Activated naive CD8-positive, alpha-beta T cell treated with anti-CD3 and anti-CD28 coated beads, Interleukin-2, amount 50 U/mL, for 24 hours (primary cell): ENCODE measurements around the gene MSI2.

Experiments used
- ATAC-seq: fragments of 150-1000 bp; cut with Tn5 transposase; one replicate; pipeline ENCODE4 v1.10.0; 2021
- DNase-seq: peaks from one replicate; pipeline ENCODE4 v3.0.0; 2021
- H3K27ac Mint-ChIP-seq: one replicate; pipeline ENCODE4 v1.8.0; 2021; ENCODE audit warnings: mild to moderate bottlenecking, mixed read lengths
- H3K27me3 Mint-ChIP-seq: one replicate; pipeline ENCODE4 v1.8.0; 2021; ENCODE audit warnings: mixed read lengths
- H3K36me3 Mint-ChIP-seq: one replicate; pipeline ENCODE4 v1.8.0; 2021; ENCODE audit warnings: low read depth, mixed read lengths
- H3K4me1 Mint-ChIP-seq: one replicate; pipeline ENCODE4 v1.8.0; 2021; ENCODE audit warnings: mixed read lengths
- H3K4me3 Mint-ChIP-seq: one replicate; pipeline ENCODE4 v1.8.0; 2021; ENCODE audit warnings: mild to moderate bottlenecking, moderate library complexity, mixed read lengths
- H3K9me3 Mint-ChIP-seq: one replicate; pipeline ENCODE4 v1.8.0; 2021; ENCODE audit warnings: mixed read lengths

Gene MSI2

DNA sequence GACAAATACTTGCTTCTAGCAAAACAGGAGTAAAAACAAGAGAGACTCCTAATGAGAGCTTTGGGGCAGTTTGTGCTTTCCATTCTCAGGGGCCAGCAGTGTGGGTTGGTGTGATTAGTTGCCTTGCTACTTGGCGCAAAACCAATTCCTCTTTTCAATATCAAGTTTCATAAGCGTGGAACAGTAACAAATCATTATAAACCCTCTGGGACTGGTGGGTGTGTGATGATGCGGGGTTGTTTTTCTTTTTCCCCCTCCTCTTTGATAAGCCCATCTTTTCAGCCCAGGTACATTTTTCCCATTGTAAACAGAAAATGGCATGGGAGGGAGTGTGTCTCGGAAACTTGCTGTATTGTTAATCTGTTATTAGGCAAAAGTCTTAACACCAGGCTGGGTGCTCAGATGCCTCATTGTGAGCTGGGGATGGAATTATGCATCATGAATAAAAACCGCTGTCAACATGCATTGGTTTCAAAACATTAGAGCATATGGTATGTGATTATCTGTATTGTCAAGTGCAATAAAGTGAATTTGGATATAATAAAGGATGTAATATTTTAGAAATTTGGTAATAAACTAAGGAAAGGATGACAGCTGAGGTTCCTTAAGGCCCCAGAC is 322.4 kb downstream of the MSI2 start:
- ATAC-seq (no peak), DNase-seq (no peak)
- Mint-ChIP-seq H3K36me3 (no peaks in the 10 kb centered on the region), H3K4me1 (peaks cover 15% of the 10 kb centered on the region), H3K27me3 (no peaks in the 10 kb centered on the region), H3K27ac (no peak overlapping the region), H3K4me3 (no peak overlapping the region), H3K9me3 (no peaks in the 10 kb centered on the region)

DNA sequence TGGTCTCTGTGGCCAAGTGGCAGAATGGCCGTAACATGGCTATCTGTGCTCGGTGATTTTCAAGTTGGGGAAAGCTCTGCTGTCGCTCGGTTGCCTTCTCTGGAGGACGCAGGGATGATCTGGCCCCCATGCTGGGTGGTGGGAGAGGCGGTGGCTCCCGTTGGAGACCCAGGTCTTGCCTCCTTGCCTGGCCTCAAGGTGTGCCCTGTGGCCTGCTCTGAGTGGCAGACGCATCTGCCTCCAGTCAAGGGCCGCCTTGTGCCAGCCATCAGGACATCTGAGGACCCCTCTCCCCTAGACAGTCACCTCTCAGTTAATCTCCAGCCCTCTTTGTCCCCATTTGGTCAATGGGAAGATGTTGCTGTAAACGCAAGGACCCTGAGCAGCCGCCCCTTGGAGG is 322.9 kb downstream of the MSI2 start:
- H3K27ac Mint-ChIP-seq: no peak overlapping the region
- ATAC-seq (no peak), DNase-seq (no peak)
- H3K27me3 Mint-ChIP-seq: no peaks in the 10 kb centered on the region
- H3K4me3 Mint-ChIP-seq: no peak overlapping the region
- H3K4me1 Mint-ChIP-seq: peaks cover 15% of the 10 kb centered on the region
- no peaks in the 10 kb centered on the region for H3K9me3 Mint-ChIP-seq
- no peaks in the 10 kb centered on the region for H3K36me3 Mint-ChIP-seq

DNA sequence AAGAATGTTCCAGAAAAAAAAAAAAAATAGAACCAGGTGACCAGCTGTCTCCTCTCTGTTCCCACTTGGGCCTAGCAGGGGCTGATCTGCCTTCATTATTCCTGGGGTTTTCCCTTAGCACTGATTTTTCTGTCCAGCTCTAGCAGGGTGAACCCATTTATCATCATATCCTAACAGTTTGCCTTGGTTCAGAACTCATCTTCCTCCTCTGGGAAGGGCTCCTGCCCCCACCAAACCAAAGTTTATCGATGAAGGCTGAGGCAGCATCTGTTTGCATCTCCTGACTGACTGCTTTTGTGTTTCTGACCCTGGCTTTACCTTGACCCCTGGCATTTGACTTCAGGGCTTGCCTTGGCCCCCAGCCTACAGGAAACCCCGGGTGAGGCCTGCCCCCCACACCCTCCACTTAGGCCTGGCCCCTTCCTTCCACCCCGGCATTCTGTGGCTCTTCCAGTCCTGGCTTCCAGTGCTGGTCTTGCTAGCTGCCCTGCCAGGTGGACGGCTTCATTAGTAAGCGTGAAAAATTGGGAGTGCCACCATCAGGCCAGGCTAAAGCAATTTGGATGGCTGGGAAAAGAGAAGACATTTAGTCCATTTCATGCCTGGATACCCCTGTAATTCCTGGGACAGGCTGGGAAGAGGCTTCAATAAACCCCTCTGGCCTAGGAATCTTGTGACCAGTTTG is 323.9 kb downstream of the MSI2 start:
- DNase-seq (no peak), ATAC-seq (no peak)
- no peaks in the 10 kb centered on the region for H3K27me3 Mint-ChIP-seq
- H3K36me3 Mint-ChIP-seq: no peaks in the 10 kb centered on the region
- peaks cover 15% of the 10 kb centered on the region for H3K4me1 Mint-ChIP-seq
- no peak overlapping the region for H3K4me3 Mint-ChIP-seq
- H3K9me3 Mint-ChIP-seq: no peaks in the 10 kb centered on the region
- H3K27ac Mint-ChIP-seq: no peak overlapping the region

DNA sequence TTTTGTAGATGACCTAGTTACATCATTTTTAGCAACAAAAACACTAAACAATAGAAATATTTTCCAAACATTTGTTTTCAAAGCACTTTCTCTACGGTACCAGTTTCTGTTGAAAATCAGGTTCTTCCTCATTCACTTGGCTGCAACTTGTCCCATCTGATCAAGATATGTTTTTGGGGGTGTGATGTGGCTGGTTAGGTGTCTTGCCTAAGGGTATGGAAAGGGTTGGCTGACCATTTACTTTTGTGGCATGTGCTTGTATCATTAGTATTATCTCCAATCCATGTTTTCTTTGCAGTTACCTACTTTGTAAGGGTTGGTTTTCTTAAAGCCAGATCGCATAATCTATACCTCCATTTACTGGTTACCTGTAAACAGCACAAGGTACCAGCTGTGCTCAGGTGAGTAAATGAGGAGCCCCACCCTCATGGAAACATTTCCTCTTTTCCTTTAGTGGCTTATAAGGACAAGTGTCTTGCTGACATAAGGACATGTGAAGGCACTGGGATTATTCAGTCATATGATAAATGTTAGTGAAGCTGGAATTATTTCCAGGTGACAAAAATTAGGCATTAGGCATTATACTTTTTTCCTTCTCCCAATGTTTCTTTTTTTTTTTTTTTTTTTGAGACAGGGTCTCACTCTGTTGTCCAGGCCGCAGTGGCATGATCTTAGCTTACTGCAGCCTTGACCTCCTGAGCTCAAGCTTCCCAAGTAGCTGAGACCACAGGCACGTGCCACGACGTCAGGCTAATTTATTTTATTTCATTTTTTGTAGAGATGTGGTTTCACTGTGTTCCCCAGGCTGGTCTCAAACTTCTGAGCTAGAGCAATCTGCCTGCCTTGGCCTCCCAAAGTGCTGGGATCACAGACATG is 326.8 kb downstream of the MSI2 start:
- ATAC-seq: no peak
- Mint-ChIP-seq H3K36me3 (no peaks in the 10 kb centered on the region), H3K4me3 (no peak overlapping the region), H3K27ac (no peak overlapping the region), H3K9me3 (no peaks in the 10 kb centered on the region), H3K4me1 (peaks cover 17% of the 10 kb centered on the region), H3K27me3 (no peaks in the 10 kb centered on the region)
- DNase-seq: no peak

DNA sequence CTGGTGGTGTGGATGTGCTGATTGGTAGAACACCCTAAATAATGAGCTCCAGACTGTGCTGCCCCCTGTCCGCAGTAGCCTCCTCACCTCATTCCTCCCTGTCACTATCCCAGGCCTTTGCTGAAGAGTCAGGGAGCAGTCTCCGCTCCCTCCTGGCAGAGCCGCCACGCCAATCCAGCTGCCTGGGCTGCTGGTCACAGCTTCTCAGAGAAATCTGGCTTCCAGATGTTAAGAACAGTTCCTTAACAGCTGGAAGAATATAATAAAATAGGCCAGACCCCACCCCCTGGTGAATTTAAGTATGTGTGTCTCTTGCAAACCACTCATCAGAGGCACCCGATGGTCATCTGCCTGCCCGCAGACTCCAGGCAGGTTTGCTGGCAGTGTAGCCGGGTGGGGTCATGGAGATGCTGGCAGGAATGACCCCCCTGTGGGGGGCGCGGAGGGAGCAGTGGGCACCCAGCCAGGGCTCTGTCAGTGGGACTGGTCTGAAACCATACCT is 327.8 kb downstream of the MSI2 start:
- DNase-seq (no peak), ATAC-seq (no peak)
- H3K4me3 Mint-ChIP-seq: no peak overlapping the region
- H3K9me3 Mint-ChIP-seq: no peaks in the 10 kb centered on the region
- peaks cover 9% of the 10 kb centered on the region for H3K4me1 Mint-ChIP-seq
- H3K27me3 Mint-ChIP-seq: no peaks in the 10 kb centered on the region
- H3K27ac Mint-ChIP-seq: no peak overlapping the region
- H3K36me3 Mint-ChIP-seq: no peaks in the 10 kb centered on the region

DNA sequence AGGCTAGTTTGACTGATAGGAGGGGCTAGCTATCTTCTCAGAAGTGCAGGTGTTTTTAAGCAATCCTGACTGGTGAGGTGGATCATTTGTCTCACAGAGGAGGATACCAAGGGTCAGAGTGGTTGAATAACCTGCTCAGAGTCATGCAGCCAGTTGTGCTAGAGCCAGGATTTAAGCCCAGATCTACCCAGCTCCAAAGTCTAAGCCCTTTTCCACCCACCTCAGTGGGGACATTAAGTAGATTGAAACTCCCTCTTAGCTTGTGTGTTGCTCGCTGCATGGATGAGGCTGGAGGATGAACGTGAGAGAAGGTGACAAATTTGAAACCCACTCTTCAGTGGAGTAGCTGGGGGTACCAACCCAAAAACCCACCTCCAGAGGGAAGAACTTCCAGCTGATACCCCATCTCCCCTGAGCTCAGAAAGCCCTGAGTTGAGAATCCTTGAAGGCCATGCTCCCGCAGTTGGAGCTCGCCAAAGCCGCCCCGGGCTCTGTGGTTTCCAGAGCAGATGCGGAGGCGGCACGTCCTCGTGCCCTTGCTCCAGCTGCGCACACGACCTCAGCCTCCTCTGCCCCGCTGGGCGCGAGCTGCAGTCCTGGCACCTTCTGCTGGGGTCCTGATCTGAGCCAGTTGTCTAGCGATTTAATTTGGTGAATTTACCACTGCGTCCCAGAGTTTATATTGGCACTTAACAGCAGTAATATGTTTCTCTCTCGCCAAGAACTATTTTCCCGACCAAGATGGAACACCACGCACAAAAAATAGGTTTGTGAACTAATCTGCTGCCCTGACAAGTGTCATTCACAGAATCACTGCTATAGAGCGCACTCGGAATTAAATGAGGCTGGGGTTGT is 329.2 kb downstream of the MSI2 start:
- H3K36me3 Mint-ChIP-seq: no peaks in the 10 kb centered on the region
- peaks cover 5% of the 10 kb centered on the region for H3K4me1 Mint-ChIP-seq
- ATAC-seq (no peak), DNase-seq (no peak)
- no peaks in the 10 kb centered on the region for H3K27me3 Mint-ChIP-seq
- H3K4me3 Mint-ChIP-seq: no peak overlapping the region
- H3K9me3 Mint-ChIP-seq: no peaks in the 10 kb centered on the region
- no peak overlapping the region for H3K27ac Mint-ChIP-seq

DNA sequence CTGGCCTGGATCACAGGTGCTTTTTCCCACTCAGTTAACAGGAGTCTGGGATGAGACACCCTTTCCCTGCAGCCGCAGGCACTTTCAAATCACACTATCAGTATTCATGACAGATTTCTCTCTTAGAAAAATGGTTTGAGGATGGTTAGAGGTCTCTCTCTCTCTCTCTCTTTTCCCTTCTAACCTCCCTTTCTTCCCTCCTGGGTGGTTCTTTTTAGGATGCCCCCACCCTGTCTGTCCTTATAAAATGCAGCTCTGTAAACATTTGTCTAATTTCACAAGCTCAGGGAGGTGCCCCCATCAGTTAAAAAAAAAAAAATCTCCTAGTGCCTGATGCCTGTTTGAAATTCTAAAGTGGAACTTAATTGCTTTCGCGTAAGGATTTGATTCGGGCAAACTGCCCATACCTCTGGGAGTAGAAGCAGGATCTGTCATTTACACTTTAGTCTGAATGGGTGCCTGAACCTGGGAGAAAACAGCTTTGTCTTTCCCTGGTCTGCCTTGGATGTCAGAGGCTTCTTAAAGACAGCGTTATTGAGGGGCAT is 329.9 kb downstream of the MSI2 start:
- ATAC-seq (no peak), DNase-seq (no peak)
- Mint-ChIP-seq H3K4me1 (peaks cover 5% of the 10 kb centered on the region), H3K27me3 (no peaks in the 10 kb centered on the region), H3K36me3 (no peaks in the 10 kb centered on the region), H3K9me3 (no peaks in the 10 kb centered on the region), H3K27ac (no peak overlapping the region), H3K4me3 (no peak overlapping the region)

DNA sequence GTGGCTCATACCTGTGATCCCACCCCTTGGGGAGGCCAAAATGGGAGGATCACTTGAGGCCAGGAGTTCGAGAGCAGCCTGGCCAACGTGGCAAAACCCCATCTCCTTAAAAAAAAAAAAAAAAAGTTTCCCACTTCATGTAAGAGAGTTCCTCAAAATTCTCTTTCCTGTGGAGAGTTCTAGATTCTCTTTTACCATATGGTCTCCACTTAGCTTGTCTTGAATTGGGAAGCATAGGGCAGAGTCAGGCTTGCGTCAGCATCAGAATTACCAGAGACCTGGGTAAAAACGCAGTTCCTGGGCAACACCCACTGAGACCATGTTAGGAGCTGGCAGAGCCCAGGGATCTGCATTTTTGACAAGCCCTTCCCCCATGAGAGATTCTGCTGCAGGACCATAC is 330.4 kb downstream of the MSI2 start:
- no peak for ATAC-seq
- Mint-ChIP-seq H3K27ac (no peak overlapping the region), H3K27me3 (no peaks in the 10 kb centered on the region), H3K4me1 (peaks cover 5% of the 10 kb centered on the region), H3K36me3 (no peaks in the 10 kb centered on the region), H3K9me3 (no peaks in the 10 kb centered on the region), H3K4me3 (no peak overlapping the region)
- DNase-seq: no peak

DNA sequence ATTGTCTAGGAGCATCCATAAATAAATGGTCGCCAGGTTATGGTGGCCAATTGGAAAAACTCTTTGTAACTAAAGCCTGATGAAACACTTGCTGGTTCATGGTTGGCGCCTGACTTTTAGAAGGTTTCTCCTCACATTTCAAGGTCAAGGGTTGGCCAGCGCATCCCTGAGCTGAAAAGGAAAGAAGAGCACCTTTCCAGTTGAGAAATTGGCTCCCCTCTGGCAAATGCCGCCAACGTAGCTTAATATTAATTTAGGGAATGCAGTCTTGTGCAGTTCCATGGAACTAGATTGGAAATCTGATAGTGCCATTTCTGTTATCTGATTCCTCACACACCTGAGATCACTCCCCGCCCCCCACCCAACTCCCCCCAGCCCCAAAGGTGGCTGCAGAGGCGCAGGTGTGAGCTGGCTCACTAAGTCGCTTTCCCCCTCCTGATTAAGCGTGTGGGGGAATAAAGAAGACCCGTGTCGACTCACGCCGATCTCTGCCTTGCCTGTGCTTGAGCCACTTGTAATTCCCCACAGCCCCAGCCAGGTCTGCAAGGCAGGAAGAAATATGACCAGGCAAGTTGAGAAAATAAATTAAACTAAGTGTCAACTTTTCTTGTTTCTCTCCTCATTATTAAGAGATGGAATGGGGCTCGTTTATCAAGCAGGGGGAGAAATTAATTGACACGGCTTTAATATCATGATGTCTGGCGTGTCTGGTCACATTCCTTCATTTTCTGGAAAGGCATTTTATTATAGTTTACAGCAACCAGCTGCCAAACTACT is 331.1 kb downstream of the MSI2 start:
- H3K36me3 Mint-ChIP-seq: no peaks in the 10 kb centered on the region
- H3K4me3 Mint-ChIP-seq: no peak overlapping the region
- H3K9me3 Mint-ChIP-seq: no peaks in the 10 kb centered on the region
- DNase-seq: no peak
- no peaks in the 10 kb centered on the region for H3K27me3 Mint-ChIP-seq
- peaks cover 5% of the 10 kb centered on the region for H3K4me1 Mint-ChIP-seq
- H3K27ac Mint-ChIP-seq: no peak overlapping the region
- ATAC-seq: no peak

DNA sequence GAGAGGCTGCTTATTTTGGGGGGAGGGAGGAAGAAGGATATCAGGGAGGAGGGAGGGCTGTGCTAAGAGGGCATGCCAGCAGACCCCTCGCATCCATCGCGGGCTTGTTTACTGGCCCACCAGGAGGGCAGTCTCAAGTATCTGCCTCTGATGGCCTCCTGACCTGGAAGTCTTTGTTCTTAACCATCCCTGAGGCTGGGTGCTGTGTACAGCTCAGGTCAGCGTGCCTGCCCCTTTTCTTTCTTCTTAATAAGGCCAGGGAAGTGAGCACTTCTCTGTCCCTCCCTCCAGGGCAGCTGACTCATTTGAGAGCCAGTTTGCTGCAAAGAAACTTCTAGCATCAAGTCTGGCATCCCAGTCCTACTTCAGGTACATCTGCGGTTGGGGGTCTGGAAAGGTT is 331.8 kb downstream of the MSI2 start:
- Mint-ChIP-seq H3K4me3 (no peak overlapping the region), H3K27me3 (no peaks in the 10 kb centered on the region), H3K36me3 (no peaks in the 10 kb centered on the region), H3K4me1 (peaks cover 5% of the 10 kb centered on the region), H3K27ac (no peak overlapping the region), H3K9me3 (no peaks in the 10 kb centered on the region)
- no peak for ATAC-seq
- DNase-seq: no peak

DNA sequence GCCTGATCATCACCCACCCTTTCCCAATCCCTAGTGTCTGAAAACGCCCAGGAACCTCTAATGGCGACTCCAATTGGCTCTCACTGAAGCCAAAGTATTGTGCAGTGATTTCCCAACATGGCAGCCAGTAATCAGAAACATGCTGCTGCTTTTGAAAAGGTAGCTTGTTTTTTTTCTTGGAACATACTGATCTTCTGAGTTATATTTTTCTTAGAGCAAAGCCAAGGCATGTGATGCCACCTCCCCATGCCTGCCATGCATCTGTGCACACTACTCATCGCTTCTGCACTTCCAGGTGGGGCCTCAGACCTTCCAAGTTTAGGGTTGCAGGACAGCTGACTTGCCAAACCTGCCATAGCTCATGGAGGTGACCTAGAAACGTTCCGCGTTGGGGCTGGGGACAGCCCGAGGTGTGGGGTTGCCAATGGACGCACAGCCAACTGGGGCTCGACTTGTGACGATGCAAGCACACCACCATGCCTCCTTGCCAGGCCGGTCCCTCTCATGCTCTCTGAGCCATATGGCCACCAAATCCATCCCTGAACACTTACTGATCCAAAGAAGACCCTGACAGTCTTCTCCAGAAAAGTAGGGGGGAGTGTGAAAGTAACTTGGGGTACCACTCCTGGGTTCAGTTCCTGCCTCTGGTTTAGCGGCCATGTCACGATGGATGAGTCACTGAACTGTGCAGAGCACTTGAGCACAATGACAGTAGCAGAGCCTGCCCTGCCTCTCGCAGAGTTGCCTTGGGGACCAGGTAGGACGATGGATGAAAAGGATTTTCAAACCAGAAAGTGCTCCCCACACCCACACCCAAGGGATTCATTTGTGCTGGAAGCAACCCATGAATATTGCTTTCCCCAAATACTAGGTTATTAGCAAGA is 333.1 kb downstream of the MSI2 start:
- DNase-seq (no peak), ATAC-seq (no peak)
- H3K27ac Mint-ChIP-seq: no peak overlapping the region
- peaks cover under 1% of the 10 kb centered on the region for H3K36me3 Mint-ChIP-seq
- H3K9me3 Mint-ChIP-seq: no peaks in the 10 kb centered on the region
- H3K27me3 Mint-ChIP-seq: no peaks in the 10 kb centered on the region
- H3K4me3 Mint-ChIP-seq: no peak overlapping the region
- H3K4me1 Mint-ChIP-seq: peaks cover 5% of the 10 kb centered on the region

DNA sequence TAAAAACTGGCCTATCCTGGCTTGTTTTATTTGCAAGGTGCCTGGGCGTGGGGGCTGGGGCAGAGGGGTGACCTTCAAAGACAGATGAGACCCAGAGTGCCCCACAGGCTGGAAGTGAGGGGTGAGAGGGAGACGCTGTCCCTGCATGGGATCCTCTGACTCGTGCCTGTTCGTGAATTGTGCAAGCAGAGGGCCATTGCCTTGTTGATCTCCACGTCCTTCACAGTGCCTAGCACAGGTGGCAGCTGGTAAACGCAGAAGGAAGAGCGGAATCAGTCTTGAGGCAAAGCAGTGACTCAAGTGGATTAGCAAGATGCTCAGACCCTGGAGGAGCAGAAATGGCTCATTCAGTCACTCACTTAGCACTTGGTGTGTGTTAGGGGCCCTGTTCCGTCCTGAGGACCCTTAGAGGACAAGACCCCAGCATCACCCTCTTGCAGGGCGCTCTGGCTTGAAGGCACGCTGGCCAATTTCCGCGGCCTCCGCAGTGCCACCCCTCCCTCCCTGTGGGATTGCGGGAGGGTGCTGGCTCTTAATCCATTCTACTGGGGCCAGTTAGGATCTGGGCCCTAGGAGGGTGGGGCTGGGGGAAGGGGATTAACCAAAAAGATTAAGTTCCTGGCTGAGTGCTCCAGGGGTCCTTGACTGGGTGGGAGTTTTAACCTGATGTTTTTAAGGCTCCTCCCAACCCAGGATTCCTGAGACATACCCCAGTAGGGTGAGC is 337.6 kb downstream of the MSI2 start:
- no peak overlapping the region for H3K27ac Mint-ChIP-seq
- H3K4me3 Mint-ChIP-seq: no peak overlapping the region
- H3K36me3 Mint-ChIP-seq: peaks cover 12% of the 10 kb centered on the region

More for the DNA sequence above, 337.6 kb downstream of the MSI2 start:
- no peak for ATAC-seq
- Mint-ChIP-seq H3K9me3 (no peaks in the 10 kb centered on the region), H3K27me3 (no peaks in the 10 kb centered on the region), H3K4me1 (peaks cover 14% of the 10 kb centered on the region)
- DNase-seq: no peak
